ENCODE data around the gene MNX1.

DNA sequence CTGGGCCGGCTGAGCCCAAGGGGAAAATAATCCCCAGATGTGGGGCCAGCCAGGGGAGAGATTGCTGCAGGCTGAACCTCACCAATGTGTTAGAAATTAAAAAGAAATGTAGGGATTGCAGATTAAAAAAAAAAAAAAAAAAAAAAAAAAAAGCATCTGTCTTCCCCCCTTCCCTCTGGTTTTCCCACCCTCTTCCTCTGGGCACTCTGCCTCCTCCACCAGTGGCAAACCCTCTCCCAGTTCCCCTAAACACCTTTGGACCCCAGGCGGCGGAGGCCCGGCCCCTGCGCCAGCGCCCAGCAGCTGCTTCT is 7.1 kb downstream of the MNX1 start:
- TF ChIP-seq CTCF (IDR thresholded peaks at IDR 0.05; ENCODE audit: borderline replicate concordance, extremely low read depth, low read length, poor library complexity, severe bottlenecking) (no peak), EZH2 (IDR thresholded peaks at IDR 0.05; ENCODE audit: borderline replicate concordance, low read depth, low read length, severe bottlenecking) (no peak)

Data from DND-41 (cell line).